ENCODE results near the gene TRDMT1.

Gene TRDMT1

GRCh38 chr10:17247210-17247609 is 45.7 kb upstream of the TRDMT1 start:
- Histone ChIP-seq H3K4me1 (ENCODE audit: insufficient read depth, poor library complexity, severe bottlenecking) (no peaks in the 10 kb centered on the region), H3K27me3 (ENCODE audit: insufficient read depth, poor library complexity, severe bottlenecking) (no peaks in the 10 kb centered on the region), H3K4me3 (ENCODE audit: severe bottlenecking) (no peak overlapping the region), H3K36me3 (ENCODE audit: low read depth) (no peaks in the 10 kb centered on the region), H3K27ac (ENCODE audit: poor library complexity, severe bottlenecking) (no peak overlapping the region), H3K9me3 (ENCODE audit: severe bottlenecking) (no peaks in the 10 kb centered on the region)
- ATAC-seq (ENCODE audit: low read depth) (no peak), DNase-seq (ENCODE audit: low spot score) (no peak)
- TF ChIP-seq, protein P1, sequence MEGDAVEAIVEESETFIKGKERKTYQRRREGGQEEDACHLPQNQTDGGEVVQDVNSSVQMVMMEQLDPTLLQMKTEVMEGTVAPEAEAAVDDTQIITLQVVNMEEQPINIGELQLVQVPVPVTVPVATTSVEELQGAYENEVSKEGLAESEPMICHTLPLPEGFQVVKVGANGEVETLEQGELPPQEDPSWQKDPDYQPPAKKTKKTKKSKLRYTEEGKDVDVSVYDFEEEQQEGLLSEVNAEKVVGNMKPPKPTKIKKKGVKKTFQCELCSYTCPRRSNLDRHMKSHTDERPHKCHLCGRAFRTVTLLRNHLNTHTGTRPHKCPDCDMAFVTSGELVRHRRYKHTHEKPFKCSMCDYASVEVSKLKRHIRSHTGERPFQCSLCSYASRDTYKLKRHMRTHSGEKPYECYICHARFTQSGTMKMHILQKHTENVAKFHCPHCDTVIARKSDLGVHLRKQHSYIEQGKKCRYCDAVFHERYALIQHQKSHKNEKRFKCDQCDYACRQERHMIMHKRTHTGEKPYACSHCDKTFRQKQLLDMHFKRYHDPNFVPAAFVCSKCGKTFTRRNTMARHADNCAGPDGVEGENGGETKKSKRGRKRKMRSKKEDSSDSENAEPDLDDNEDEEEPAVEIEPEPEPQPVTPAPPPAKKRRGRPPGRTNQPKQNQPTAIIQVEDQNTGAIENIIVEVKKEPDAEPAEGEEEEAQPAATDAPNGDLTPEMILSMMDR (IDR thresholded peaks at IDR 0.05; ENCODE audit: poor library complexity, severe bottlenecking), result no peak

DNA sequence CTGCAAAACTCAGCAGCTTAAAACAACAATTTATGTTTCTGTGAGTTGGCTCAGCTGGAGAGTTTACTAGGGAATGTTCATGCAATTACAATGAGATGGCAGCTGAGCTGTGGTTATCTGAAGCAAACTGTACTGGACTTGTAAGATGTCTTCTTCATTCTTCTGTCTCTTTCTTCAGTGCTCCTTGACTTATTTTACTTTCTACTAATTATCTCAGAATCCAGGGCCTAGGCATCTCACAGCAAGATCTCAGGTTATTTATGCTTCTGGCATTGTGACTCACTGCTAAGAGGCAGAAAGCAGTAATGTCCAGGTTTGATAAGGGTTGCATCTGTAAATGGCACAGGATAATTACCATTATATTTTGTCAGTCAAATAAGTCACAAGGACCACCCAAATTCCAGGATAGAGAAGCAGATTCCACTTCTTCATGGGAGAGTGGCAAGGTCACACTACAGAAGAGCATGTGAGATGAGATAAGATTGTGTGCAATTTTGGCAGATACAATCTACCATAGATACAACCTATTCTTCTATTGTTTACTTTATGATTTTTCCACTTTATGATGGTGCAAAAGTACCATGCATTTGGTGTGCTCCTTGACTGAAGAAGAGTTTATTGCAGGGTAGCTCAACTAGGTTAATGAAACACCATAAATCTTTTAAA is 43.4 kb upstream of the TRDMT1 start:
- no peaks in the 10 kb centered on the region for H3K4me1 ChIP-seq (ENCODE audit: insufficient read depth, poor library complexity, severe bottlenecking)
- TF ChIP-seq, protein P1 (IDR thresholded peaks at IDR 0.05; ENCODE audit: poor library complexity, severe bottlenecking), result no peak
- no peaks in the 10 kb centered on the region for H3K36me3 ChIP-seq (ENCODE audit: low read depth)
- H3K9me3 ChIP-seq (ENCODE audit: severe bottlenecking), result no peaks in the 10 kb centered on the region
- H3K4me3 ChIP-seq (ENCODE audit: severe bottlenecking), result no peak overlapping the region
- H3K27ac ChIP-seq (ENCODE audit: poor library complexity, severe bottlenecking), result no peak overlapping the region
- no peak for DNase-seq (ENCODE audit: low spot score)
- H3K27me3 ChIP-seq (ENCODE audit: insufficient read depth, poor library complexity, severe bottlenecking), result no peaks in the 10 kb centered on the region
- no peak for ATAC-seq (ENCODE audit: low read depth)

DNA sequence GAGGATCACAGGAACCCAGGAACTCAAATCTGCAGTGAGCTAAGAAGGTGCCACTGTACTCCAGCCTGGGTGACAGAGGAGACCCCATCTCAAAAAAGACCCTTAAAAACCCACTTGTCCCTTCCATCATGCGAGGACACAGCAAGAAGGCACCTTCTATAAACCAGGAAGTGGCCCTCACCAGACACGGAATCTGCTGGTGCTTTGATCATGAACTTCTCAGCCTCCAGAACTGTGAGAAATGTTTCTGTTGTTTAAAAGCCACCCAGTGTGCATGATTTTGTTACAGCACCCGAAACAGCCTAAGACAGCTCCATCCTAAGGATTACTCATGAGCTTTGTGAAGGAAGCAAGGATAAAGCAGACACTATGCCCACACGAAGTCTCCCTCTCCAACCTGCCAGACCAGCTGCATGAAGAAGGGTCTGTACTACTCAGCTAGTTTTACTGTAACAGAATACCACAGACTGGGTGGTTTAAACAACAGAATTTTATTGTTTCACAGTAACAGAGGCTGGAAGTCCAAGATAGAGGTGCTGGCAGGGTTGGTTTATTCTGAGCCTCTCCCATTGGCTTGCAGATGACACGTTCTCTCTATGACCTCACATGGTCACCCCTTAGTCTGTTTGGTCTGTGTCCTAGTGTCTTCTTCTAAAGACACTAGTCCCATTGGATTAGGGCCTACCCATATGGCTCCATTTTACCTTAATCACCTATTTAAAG is 40.3 kb upstream of the TRDMT1 start:
- Histone ChIP-seq H3K36me3 (ENCODE audit: low read depth) (peaks cover 12% of the 10 kb centered on the region), H3K27me3 (ENCODE audit: insufficient read depth, poor library complexity, severe bottlenecking) (no peaks in the 10 kb centered on the region), H3K9me3 (ENCODE audit: severe bottlenecking) (no peaks in the 10 kb centered on the region), H3K4me1 (ENCODE audit: insufficient read depth, poor library complexity, severe bottlenecking) (no peaks in the 10 kb centered on the region), H3K4me3 (ENCODE audit: severe bottlenecking) (no peak overlapping the region), H3K27ac (ENCODE audit: poor library complexity, severe bottlenecking) (no peak overlapping the region)
- DNase-seq (ENCODE audit: low spot score) (no peak), ATAC-seq (ENCODE audit: low read depth) (no peak)
- TF ChIP-seq, protein P1 (IDR thresholded peaks at IDR 0.05; ENCODE audit: poor library complexity, severe bottlenecking), result no peak

DNA sequence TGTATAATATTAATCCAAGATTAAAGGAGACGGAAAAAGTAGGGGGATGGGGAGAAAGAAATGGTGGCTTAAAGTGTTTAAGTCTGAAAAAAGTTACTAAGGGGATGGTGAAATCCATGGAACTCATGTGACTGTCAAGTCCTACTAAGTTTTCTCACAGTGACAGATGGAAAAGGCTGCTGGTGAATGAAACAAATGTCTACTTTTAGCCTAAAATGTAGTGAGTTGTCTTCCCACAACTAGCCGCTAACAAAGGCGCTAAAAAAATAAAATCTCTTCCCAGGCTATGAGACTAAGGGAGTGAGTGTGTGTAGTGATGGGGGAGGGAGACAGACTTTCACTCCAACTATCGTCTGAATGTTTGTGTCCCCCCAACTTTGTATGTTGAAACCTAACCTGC is 39.1 kb upstream of the TRDMT1 start:
- Histone ChIP-seq H3K4me3 (ENCODE audit: severe bottlenecking) (no peak overlapping the region), H3K27ac (ENCODE audit: poor library complexity, severe bottlenecking) (no peak overlapping the region)
- ATAC-seq (ENCODE audit: low read depth), result no peak

More for the DNA sequence above, 39.1 kb upstream of the TRDMT1 start:
- H3K36me3 ChIP-seq (ENCODE audit: low read depth), result peaks cover 23% of the 10 kb centered on the region
- no peaks in the 10 kb centered on the region for H3K9me3 ChIP-seq (ENCODE audit: severe bottlenecking)
- no peaks in the 10 kb centered on the region for H3K27me3 ChIP-seq (ENCODE audit: insufficient read depth, poor library complexity, severe bottlenecking)
- H3K4me1 ChIP-seq (ENCODE audit: insufficient read depth, poor library complexity, severe bottlenecking), result no peaks in the 10 kb centered on the region
- TF ChIP-seq, protein P1 (IDR thresholded peaks at IDR 0.05; ENCODE audit: poor library complexity, severe bottlenecking), result no peak
- no peak for DNase-seq (ENCODE audit: low spot score)
